Caco-2 (cell line): ENCODE measurements around the gene GALK2. TPM values are rescaled to one million over a fixed set of nuclear protein-coding genes. Genes with fewer than 3 reads are reported as not detected.

Experiments used
- BruUV-seq: library from RNA; stranded (reverse); fragments of 400-500 nt; replicated peaks from 2 replicates; lab custom pipeline; 2021; lab: Mats Ljungman, UMichigan
- CTCF ChIA-PET: fragments of 300-600 bp; sonication (Branson Sonifier 250); formaldehyde crosslinking; loops from one replicate; lab custom pipeline; 2022; ENCODE audit warnings: antibody characterized with exemption; lab: Charles Lee
- POLR2A ChIA-PET: fragments of 300-600 bp; sonication (Branson Sonifier 250); formaldehyde crosslinking; loops from one replicate; lab custom pipeline; 2022; ENCODE audit warnings: antibody characterized with exemption; lab: Charles Lee
- DNase-seq, 2 experiments: peaks; one replicate each; pipeline versions ENCODE4 v3.0.0 to v3.0.0-alpha.2; 2020 to 2022
- H3K27me3 ChIP-seq: replicated peaks from 2 replicates; pipeline ENCODE4 v1.6.0; 2011; ENCODE audit warnings: low read length; ENCODE audit not compliant: control insufficient read depth, insufficient read depth
- H3K36me3 ChIP-seq: 2 replicates; pipeline ENCODE4 v1.5.1; 2011; ENCODE audit warnings: low read length; ENCODE audit not compliant: control insufficient read depth, insufficient read depth
- H3K4me1 ChIP-seq: fragments of 250-450 bp; sonication (Bioruptor Pico); 2 replicates; pipeline ENCODE4 v1.5.1; 2020; ENCODE audit warnings: mild to moderate bottlenecking
- H3K4me3 ChIP-seq: 2 replicates; pipeline ENCODE4 v1.5.1; 2011; ENCODE audit warnings: low read depth, mild to moderate bottlenecking, control low read depth, low read length
- H3K9me3 ChIP-seq: fragments of 250-450 bp; sonication (Bioruptor Pico); 2 replicates; pipeline ENCODE4 v1.5.1; 2020; ENCODE audit warnings: mild to moderate bottlenecking, moderate library complexity
- H3K27ac Mint-ChIP-seq: one replicate; pipeline ENCODE4 v1.8.0; 2022; ENCODE audit warnings: mixed read lengths; ENCODE audit not compliant: unreplicated experiment
- H3K27me3 Mint-ChIP-seq: one replicate; pipeline ENCODE4 v1.8.0; 2022; ENCODE audit warnings: mixed read lengths; ENCODE audit not compliant: insufficient read depth, unreplicated experiment
- H3K36me3 Mint-ChIP-seq: one replicate; pipeline ENCODE4 v1.8.0; 2022; ENCODE audit warnings: mild to moderate bottlenecking, mixed read lengths; ENCODE audit not compliant: insufficient read depth, unreplicated experiment
- H3K4me1 Mint-ChIP-seq: one replicate; pipeline ENCODE4 v1.8.0; 2022; ENCODE audit warnings: low read depth, mixed read lengths; ENCODE audit not compliant: unreplicated experiment
- H3K4me3 Mint-ChIP-seq: one replicate; pipeline ENCODE4 v1.8.0; 2022; ENCODE audit warnings: mild to moderate bottlenecking, moderate library complexity, mixed read lengths; ENCODE audit not compliant: unreplicated experiment
- H3K9me3 Mint-ChIP-seq: one replicate; pipeline ENCODE4 v1.8.0; 2022; ENCODE audit warnings: mixed read lengths; ENCODE audit not compliant: unreplicated experiment
- CTCF ChIP-seq, 2 experiments: fragments of 200-600 bp in 1 of 2; IDR thresholded peaks; 1 replicate in 1 of 2; 2 replicates in 1 of 2; pipeline versions ENCODE4 v1.5.1 to v1.8.0; 2011 to 2022; ENCODE audit warnings: antibody characterized with exemption in 1 of 2, control low read depth in 1 of 2, inconsistent platforms in 1 of 2, low read depth in 1 of 2, low read length in 1 of 2, mild to moderate bottlenecking in 1 of 2, moderate library complexity in 1 of 2; ENCODE audit not compliant: insufficient read depth in 1 of 2, severe bottlenecking in 1 of 2, unreplicated experiment in 1 of 2
- intact Hi-C: fragments of 100-400 bp; cut with micrococcal nuclease; formaldehyde crosslinking; loops from one replicate; pipeline ENCODE4 v1.10.0; 2022; ENCODE audit not compliant: unreplicated experiment
- total RNA-seq: library from RNA; stranded (reverse); gene quantifications from 2 replicates; pipeline ENCODE4 v1.2.3, GENCODE V29; 2022

Gene GALK2
- total RNA-seq, 1 experiment from 2014 or later = 25.5 TPM

GRCh38 chr15:49185473-49185872, 15.4 kb downstream of the GALK2 start:
- CTCF ChIA-PET = no interaction called here
- POLR2A ChIA-PET = no interaction called here
- no peaks in the 10 kb centered on the region for H3K27me3 Mint-ChIP-seq
- no TSS peak for BruUV-seq
- no peak for DNase-seq
- Histone ChIP-seq H3K36me3 (peaks cover 1% of the 10 kb centered on the region; the same call in 1 of the 2 replicates), H3K4me1 (no peaks in the 10 kb centered on the region; the same call in 1 of the 2 replicates), H3K9me3 (no peaks in the 10 kb centered on the region), H3K27me3 (no peaks in the 10 kb centered on the region), H3K4me3 (no peak overlapping the region)
- H3K4me1 Mint-ChIP-seq = no peaks in the 10 kb centered on the region
- no peak overlapping the region for H3K4me3 Mint-ChIP-seq
- no peaks in the 10 kb centered on the region for H3K9me3 Mint-ChIP-seq
- peaks cover 10% of the 10 kb centered on the region for H3K36me3 Mint-ChIP-seq
- H3K27ac Mint-ChIP-seq = no peak overlapping the region
- intact Hi-C loops = no loop called here
- TF ChIP-seq CTCF (IDR thresholded peaks at IDR 0.05; ENCODE audit: insufficient read depth in 1 of 2, low read depth in 1 of 2, low read length in 1 of 2, severe bottlenecking in 1 of 2, unreplicated experiment in 1 of 2) = no peak

GRCh38 chr15:49187549-49188245, 17.6 kb downstream of the GALK2 start:
- Mint-ChIP-seq H3K27me3 (no peaks in the 10 kb centered on the region), H3K36me3 (peaks cover 10% of the 10 kb centered on the region), H3K4me1 (no peaks in the 10 kb centered on the region), H3K9me3 (no peaks in the 10 kb centered on the region), H3K27ac (no peak overlapping the region), H3K4me3 (no peak overlapping the region)
- Histone ChIP-seq H3K27me3 (no peaks in the 10 kb centered on the region), H3K4me3 (no peak overlapping the region), H3K36me3 (peaks cover 1% of the 10 kb centered on the region; the same call in 1 of the 2 replicates), H3K9me3 (no peaks in the 10 kb centered on the region), H3K4me1 (no peaks in the 10 kb centered on the region; the same call in 1 of the 2 replicates)
- intact Hi-C loops = no loop called here
- ChIA-PET CTCF (no interaction called here), POLR2A (interaction anchor here (0.6 kb wide), 1 partner anchor 1826 kb away, joined by 3 read pairs; no protein-coding TSS in a partner anchor)
- TF ChIP-seq CTCF (IDR thresholded peaks at IDR 0.05; ENCODE audit: insufficient read depth in 1 of 2, low read depth in 1 of 2, low read length in 1 of 2, severe bottlenecking in 1 of 2, unreplicated experiment in 1 of 2) = no peak
- BruUV-seq = no TSS peak
- DNase-seq = no peak

- no peak for TF ChIP-seq CTCF (IDR thresholded peaks at IDR 0.05; ENCODE audit: insufficient read depth in 1 of 2, low read depth in 1 of 2, low read length in 1 of 2, severe bottlenecking in 1 of 2, unreplicated experiment in 1 of 2)
- intact Hi-C loops = no loop called here
- CTCF ChIA-PET = no interaction called here
- no peak overlapping the region for H3K4me3 ChIP-seq
- H3K4me3 Mint-ChIP-seq = no peak overlapping the region
- no peaks in the 10 kb centered on the region for H3K9me3 ChIP-seq
- peaks cover 10% of the 10 kb centered on the region for H3K36me3 Mint-ChIP-seq
- POLR2A ChIA-PET = no interaction called here
- H3K4me1 Mint-ChIP-seq = no peaks in the 10 kb centered on the region
- no peaks in the 10 kb centered on the region; the same call in 1 of the 2 replicates for H3K4me1 ChIP-seq
- no peak for DNase-seq
- peaks cover 1% of the 10 kb centered on the region; the same call in 1 of the 2 replicates for H3K36me3 ChIP-seq
- no peaks in the 10 kb centered on the region for H3K9me3 Mint-ChIP-seq
- no peak overlapping the region for H3K27ac Mint-ChIP-seq
- no peaks in the 10 kb centered on the region for H3K27me3 ChIP-seq
- H3K27me3 Mint-ChIP-seq = no peaks in the 10 kb centered on the region
- no TSS peak for BruUV-seq
Observed at GRCh38 chr15:49188933-49189332, 18.9 kb downstream of the GALK2 start.
